ENCODE measurements around the gene BCL11A. TPM values are rescaled to one million over a fixed set of nuclear protein-coding genes. Genes with fewer than 3 reads are reported as not detected.

BCL11A gene
- polyA plus RNA-seq, 2 of the 4 experiments (the other 2 are of a cell fraction), result 0.12 to 0.13 TPM

GRCh38 chr2:60524874-60525273, 28.6 kb downstream of the BCL11A start (continued):
- TF ChIP-seq, protein P1, sequence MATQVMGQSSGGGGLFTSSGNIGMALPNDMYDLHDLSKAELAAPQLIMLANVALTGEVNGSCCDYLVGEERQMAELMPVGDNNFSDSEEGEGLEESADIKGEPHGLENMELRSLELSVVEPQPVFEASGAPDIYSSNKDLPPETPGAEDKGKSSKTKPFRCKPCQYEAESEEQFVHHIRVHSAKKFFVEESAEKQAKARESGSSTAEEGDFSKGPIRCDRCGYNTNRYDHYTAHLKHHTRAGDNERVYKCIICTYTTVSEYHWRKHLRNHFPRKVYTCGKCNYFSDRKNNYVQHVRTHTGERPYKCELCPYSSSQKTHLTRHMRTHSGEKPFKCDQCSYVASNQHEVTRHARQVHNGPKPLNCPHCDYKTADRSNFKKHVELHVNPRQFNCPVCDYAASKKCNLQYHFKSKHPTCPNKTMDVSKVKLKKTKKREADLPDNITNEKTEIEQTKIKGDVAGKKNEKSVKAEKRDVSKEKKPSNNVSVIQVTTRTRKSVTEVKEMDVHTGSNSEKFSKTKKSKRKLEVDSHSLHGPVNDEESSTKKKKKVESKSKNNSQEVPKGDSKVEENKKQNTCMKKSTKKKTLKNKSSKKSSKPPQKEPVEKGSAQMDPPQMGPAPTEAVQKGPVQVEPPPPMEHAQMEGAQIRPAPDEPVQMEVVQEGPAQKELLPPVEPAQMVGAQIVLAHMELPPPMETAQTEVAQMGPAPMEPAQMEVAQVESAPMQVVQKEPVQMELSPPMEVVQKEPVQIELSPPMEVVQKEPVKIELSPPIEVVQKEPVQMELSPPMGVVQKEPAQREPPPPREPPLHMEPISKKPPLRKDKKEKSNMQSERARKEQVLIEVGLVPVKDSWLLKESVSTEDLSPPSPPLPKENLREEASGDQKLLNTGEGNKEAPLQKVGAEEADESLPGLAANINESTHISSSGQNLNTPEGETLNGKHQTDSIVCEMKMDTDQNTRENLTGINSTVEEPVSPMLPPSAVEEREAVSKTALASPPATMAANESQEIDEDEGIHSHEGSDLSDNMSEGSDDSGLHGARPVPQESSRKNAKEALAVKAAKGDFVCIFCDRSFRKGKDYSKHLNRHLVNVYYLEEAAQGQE (IDR thresholded peaks at IDR 0.05), result no peak
- TF ChIP-seq MYC (IDR thresholded peaks at IDR 0.05; ENCODE audit: borderline replicate concordance, low read length) (no peak), BHLHE40 (IDR thresholded peaks at IDR 0.05; ENCODE audit: low read depth, low read length) (no peak), ESRRA (IDR thresholded peaks at IDR 0.05; ENCODE audit: borderline replicate concordance, low read length) (no peak), FOXS1 (CRISPR knock-in tag; IDR thresholded peaks at IDR 0.05) (no peak)

DNA sequence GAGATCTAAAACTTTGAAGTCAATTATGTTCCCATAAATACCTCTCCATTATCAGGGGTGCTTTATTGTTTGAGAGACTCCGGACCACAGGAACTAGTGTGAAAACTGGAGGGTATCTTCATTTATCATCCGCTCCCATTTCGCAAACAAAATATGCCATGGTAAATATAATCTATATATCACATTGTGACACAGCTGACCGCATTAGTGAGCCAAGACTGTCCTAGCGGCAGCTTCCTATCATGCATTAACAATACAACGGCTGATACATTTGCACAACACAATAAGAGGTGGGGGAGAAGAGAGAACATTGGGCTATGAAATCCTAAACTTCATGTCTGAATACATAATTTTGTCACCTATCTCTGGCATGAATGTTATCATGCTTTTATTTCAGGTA, 29.5 kb downstream of the BCL11A start:
- ChIA-PET CTCF (no interaction called here), POLR2A (no interaction called here)
- FAIRE-seq (no peak), DNase-seq (ENCODE audit: low read depth in 1 of 2, low spot score in 1 of 2) (no peak), ATAC-seq (no peak)
- no peak for TF ChIP-seq CBX8 (IDR thresholded peaks at IDR 0.05)
- Histone ChIP-seq H3K4me2 (no peak overlapping the region), H3K9me3 (no peaks in the 10 kb centered on the region), H3K4me3 (no peak overlapping the region), H3K27ac (no peak overlapping the region), H3K4me1 (no peaks in the 10 kb centered on the region)
- 70% methylated on average over 6 of the region's 6 CpGs for whole genome bisulfite sequencing (ENCODE audit: missing lambda C conversion rate)

DNA sequence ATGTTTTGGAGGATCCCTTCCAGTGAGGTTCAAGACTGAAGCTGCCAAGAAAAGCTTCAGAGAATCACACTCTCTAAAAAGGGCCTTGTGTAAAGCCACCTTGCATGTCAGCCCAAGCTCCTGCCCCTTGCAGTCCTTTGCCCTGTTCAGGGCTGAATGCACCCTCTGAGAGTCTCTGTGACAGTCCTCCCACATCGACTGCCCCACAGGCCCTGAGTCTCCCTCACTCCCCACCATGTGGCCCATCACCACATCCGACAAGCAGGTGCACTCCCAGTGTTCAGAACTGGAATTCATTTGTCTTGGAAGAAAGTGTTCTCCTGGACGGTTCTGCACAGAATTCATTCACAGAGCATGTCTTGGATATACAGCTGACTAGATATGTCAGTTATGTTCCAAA, 31.0 kb downstream of the BCL11A start:
- Histone ChIP-seq H3K27ac (no peak overlapping the region), H3K4me3 (no peak overlapping the region), H3K9me3 (no peaks in the 10 kb centered on the region), H3K4me1 (no peaks in the 10 kb centered on the region), H3K4me2 (no peak overlapping the region)
- TF ChIP-seq RFX5 (IDR thresholded peaks at IDR 0.05) (no peak), HEYL (CRISPR knock-in tag; IDR thresholded peaks at IDR 0.05) (no peak), NR3C1 (IDR thresholded peaks at IDR 0.05) (no peak), KDM1A (IDR thresholded peaks at IDR 0.05; ENCODE audit: low read depth) (no peak), CHD4 (IDR thresholded peaks at IDR 0.05; ENCODE audit: borderline replicate concordance) (no peak), USF2 (IDR thresholded peaks at IDR 0.05) (no peak)
- DNase-seq (ENCODE audit: low read depth in 1 of 2, low spot score in 1 of 2) (no peak), FAIRE-seq (no peak), ATAC-seq (peak; percentile 40 to 49; a peak in 5 of 6 replicates)
- WGBS (ENCODE audit: missing lambda C conversion rate), result 27% methylated on average over 3 of the region's 3 CpGs
- CTCF ChIA-PET, result interaction anchor here (1.7 kb wide), 1 partner anchor 27 kb away, joined by 8 read pairs; no protein-coding TSS in a partner anchor
- POLR2A ChIA-PET, result no interaction called here

DNA sequence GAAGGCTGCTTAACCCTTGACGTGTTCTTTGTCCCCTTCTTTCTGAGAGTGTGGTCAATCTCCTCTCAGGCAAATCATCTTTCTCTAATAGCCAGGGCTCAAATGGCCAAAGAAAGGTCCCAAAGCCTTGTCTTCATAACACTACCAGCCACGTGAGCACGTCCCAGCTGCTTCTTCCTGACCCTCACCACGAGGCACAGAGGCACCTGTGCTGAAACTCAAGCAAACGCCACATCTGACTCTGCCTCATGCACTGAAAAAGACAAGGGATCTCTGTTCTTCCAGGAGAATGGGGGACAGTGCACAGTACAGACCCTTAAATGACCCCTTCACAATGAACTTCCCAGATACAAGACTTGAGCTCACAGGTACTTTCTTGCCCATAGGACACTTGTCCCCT, 31.8 kb downstream of the BCL11A start:
- ATAC-seq, result no peak
- TF ChIP-seq EP300 (IDR thresholded peaks at IDR 0.05) (no peak), RARB (CRISPR knock-in tag; IDR thresholded peaks at IDR 0.05) (no peak), HEYL (CRISPR knock-in tag; IDR thresholded peaks at IDR 0.05) (no peak), PBX3 (IDR thresholded peaks at IDR 0.05) (no peak), HOXB5 (CRISPR knock-in tag; IDR thresholded peaks at IDR 0.05) (no peak), KDM1A (IDR thresholded peaks at IDR 0.05; ENCODE audit: low read depth) (no peak), ZSCAN20 (CRISPR knock-in tag; IDR thresholded peaks at IDR 0.05) (no peak), SMC3 (IDR thresholded peaks at IDR 0.05) (no peak), CHD2 (IDR thresholded peaks at IDR 0.05; ENCODE audit: low read length, partially characterized antibody) (no peak), MYC (IDR thresholded peaks at IDR 0.05; ENCODE audit: borderline replicate concordance, low read length) (no peak), ELK1 (IDR thresholded peaks at IDR 0.05; ENCODE audit: low read depth, low read length) (no peak)
- POLR2A ChIA-PET, result no interaction called here

More for the DNA sequence above, 31.8 kb downstream of the BCL11A start:
- Histone ChIP-seq H3K27ac (no peak overlapping the region), H3K4me3 (no peak overlapping the region), H3K4me2 (no peak overlapping the region), H3K4me1 (no peaks in the 10 kb centered on the region), H3K9me3 (no peaks in the 10 kb centered on the region)
- FAIRE-seq (no peak), DNase-seq (ENCODE audit: low read depth in 1 of 2, low spot score in 1 of 2) (no peak)
- CTCF ChIA-PET, result interaction anchor here (1.7 kb wide), 1 partner anchor 28 kb away, joined by 8 read pairs; no protein-coding TSS in a partner anchor
- WGBS (ENCODE audit: missing lambda C conversion rate), result 10% methylated on average over 5 of the region's 5 CpGs
